Left lung (tissue), 10 donors: Measurements from ENCODE around the gene KXD1. TPM values are rescaled to one million over a fixed set of nuclear protein-coding genes. Genes with fewer than 3 reads are reported as not detected.
"Not testable (repeated sequence)": the region's sequence is repeated elsewhere in the genome, so short reads cannot be mapped to it uniquely, and the experiment has no call there.

Experiments
- ATAC-seq: fragments of 200-7000 bp; cut with Tn5 transposase; one replicate; pipeline ENCODE4 v1.9.1; 2020; ENCODE audit warnings: moderate library complexity
- DNase-seq, 4 donors: peaks; one replicate each; pipeline ENCODE4 v3.0.0-alpha.2; 2013 to 2020
- H3K27ac ChIP-seq, 2 donors: fragments of 200-600 bp; sonication (generic) in 1 of 2; one replicate each; pipeline versions ENCODE4 v1.5.0 to v1.8.0; 2020 to 2021
- H3K27me3 ChIP-seq, 2 donors: fragments of 200-600 bp; sonication (generic) in 1 of 2; one replicate each; pipeline versions ENCODE4 v1.5.0 to v1.8.0; 2020 to 2021
- H3K36me3 ChIP-seq, 2 donors: fragments of 200-600 bp; sonication (generic) in 1 of 2; one replicate each; pipeline versions ENCODE4 v1.5.0 to v1.8.0; 2020 to 2021
- H3K4me1 ChIP-seq, 2 donors: fragments of 200-600 bp; one replicate each; pipeline ENCODE4 v1.8.0; 2021
- H3K4me3 ChIP-seq, 2 donors: fragments of 200-600 bp; sonication (generic) in 1 of 2; one replicate each; pipeline versions ENCODE4 v1.5.0 to v1.8.0; 2020 to 2021; ENCODE audit warnings: mild to moderate bottlenecking in 1 of 2
- H3K9me3 ChIP-seq, 2 donors: fragments of 200-600 bp; sonication (generic) in 1 of 2; one replicate each; pipeline versions ENCODE4 v1.5.0 to v1.8.0; 2020 to 2021
- intact Hi-C, 2 donors: fragments of 100-400 bp; cut with DNase I; formaldehyde crosslinking; loops; one replicate each; pipeline versions ENCODE4 v1.11.2 to v1.14.2; 2022
- polyA plus RNA-seq, 6 donors: library from polyadenylated mRNA; unstranded; fragments of 120-200 nt; gene quantifications; one replicate each; pipeline ENCODE4 v1.2.1, GENCODE V29; 2013; ENCODE audit not compliant: insufficient read length in 6 of 6
- total RNA-seq, 2 donors: library from RNA; stranded (reverse); fragmentation: NEBNext Ultra II Directional; extraction: Animal tissue kit (Norgen Biotek cat#: 25700); gene quantifications; one replicate each; pipeline ENCODE4 v1.2.1, GENCODE V29; 2021
- TF ChIP-seq, protein P1 (sequence below), 2 donors: fragments of 200-600 bp; sonication (generic) in 1 of 2; IDR thresholded peaks; one replicate each; pipeline versions ENCODE4 v1.5.0 to v1.8.0; 2021; ENCODE audit warnings: antibody characterized with exemption in 2 of 2
- donor health status: DM: no; HTN: yes; CAD: no.
- donor health status: DM: no; HTN: no; CAD: no.

KXD1 gene
- total and polyA plus RNA-seq, 8 donors = 65.6 to 86.2 (median 71.2) TPM

DNA sequence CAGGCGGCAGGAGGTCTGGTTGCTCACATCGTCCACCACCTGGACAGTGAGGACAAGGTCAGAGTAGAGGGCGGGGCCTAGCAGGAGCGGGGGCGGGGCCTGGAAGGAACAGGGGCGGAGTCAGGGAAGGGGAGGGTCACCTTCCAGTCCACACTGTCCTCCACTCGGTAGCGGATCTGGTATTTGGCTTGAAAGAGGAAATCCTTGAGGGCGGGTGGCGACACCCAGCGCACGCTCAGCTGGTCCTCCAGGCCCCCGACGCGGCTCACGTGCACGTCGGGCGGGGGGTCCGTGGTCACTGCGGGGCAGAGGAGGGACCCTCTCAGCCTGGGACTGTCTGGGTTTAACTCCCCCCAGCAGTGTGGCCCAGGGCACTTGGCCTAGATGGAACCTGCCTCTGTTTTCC, 39.1 kb downstream of the KXD1 start:
- TF ChIP-seq, protein P1, sequence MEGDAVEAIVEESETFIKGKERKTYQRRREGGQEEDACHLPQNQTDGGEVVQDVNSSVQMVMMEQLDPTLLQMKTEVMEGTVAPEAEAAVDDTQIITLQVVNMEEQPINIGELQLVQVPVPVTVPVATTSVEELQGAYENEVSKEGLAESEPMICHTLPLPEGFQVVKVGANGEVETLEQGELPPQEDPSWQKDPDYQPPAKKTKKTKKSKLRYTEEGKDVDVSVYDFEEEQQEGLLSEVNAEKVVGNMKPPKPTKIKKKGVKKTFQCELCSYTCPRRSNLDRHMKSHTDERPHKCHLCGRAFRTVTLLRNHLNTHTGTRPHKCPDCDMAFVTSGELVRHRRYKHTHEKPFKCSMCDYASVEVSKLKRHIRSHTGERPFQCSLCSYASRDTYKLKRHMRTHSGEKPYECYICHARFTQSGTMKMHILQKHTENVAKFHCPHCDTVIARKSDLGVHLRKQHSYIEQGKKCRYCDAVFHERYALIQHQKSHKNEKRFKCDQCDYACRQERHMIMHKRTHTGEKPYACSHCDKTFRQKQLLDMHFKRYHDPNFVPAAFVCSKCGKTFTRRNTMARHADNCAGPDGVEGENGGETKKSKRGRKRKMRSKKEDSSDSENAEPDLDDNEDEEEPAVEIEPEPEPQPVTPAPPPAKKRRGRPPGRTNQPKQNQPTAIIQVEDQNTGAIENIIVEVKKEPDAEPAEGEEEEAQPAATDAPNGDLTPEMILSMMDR (IDR thresholded peaks at IDR 0.05) = no peak
- DNase-seq (peak in 1 of 4 donors; percentile 85), ATAC-seq (peak; percentile 17)
- Histone ChIP-seq H3K9me3 (no peaks in the 10 kb centered on the region), H3K27me3 (peaks cover 0 to 82% of the 10 kb centered on the region in 2 donors), H3K27ac (no peak overlapping the region), H3K4me1 (peaks cover 8 to 21% of the 10 kb centered on the region in 2 donors), H3K36me3 (no peaks in the 10 kb centered on the region), H3K4me3 (no peak overlapping the region)
- intact Hi-C loops = loop anchor here in 1 of 2 donors (10.0 kb wide), 1 partner anchor 78 kb away; no protein-coding TSS in a partner anchor

DNA sequence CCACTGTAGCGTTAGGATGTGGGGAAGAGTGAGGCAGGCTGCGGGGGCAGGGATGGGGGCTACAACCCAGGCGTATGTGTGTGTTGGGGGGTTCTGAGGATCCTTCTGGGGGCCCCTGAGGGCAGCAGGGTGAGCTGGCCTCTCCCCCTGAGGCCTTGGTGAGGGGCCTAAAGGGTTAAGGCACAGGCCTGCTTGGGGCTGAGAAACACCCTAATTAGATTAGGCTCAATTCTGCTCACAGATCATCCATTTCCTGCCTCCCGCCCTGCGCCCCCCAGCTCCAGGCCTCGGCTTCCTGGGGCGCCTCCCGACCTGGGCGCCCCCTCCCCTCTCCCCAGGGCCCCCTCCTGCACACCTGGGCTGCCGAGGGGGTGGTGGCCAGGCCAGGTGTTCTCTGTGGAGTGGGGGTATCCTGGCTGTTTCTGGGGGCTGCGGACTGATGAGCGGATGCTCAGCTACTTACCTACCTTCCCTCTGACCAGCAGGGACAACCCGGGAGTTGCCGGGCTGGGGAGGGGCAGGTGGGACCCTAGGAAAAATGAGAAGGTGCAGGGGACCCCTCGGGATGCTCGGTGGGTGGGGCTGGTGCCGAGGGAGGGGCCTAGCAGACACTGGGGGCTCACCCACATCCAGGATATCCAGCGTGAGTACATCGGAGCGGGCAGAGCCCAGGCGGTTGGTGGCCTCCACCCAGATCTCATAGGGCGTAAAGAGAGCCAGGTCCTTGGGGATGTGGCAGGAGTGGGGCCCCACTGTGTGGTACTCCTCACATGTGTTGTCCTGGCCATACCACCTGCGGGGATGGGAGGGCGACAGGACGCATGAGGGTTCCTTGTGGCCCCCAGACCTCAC, 40.4 kb downstream of the KXD1 start:
- Histone ChIP-seq H3K27me3 (peaks cover 0 to 95% of the 10 kb centered on the region in 2 donors), H3K27ac (no peak overlapping the region), H3K4me3 (no peak overlapping the region), H3K36me3 (no peaks in the 10 kb centered on the region), H3K9me3 (no peaks in the 10 kb centered on the region), H3K4me1 (peaks cover 8 to 21% of the 10 kb centered on the region in 2 donors)
- intact Hi-C loops = loop anchor here in 1 of 2 donors (10.0 kb wide), 1 partner anchor 77 kb away; no protein-coding TSS in a partner anchor
- ATAC-seq (no peak), DNase-seq (peak in 1 of 4 donors; percentile 43)
- TF ChIP-seq, protein P1 (IDR thresholded peaks at IDR 0.05) = no peak

DNA sequence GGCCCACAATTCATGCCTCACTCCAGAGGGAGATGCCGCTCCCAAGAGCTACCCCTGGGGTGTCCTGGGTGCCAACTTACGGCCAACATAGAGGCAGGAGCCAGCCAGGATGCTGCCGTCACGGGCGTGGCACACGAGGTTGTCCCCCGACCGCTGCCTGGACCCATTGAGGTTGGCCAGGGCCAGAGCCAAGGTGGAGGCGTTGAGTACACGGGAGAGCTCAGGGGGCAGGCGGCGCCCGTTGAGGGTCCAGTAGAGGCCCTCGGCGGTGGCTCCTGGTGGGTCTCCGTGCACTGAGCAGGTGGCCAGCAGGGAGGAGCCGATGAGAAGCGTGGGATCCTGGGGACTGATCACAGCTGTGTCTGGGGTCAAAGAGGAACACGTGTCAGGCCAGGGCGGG, 41.8 kb downstream of the KXD1 start:
- no peak for ATAC-seq
- no peak overlapping the region for H3K4me3 ChIP-seq
- intact Hi-C loops = loop anchor here in 1 of 2 donors (10.0 kb wide), 1 partner anchor 75 kb away; no protein-coding TSS in a partner anchor
- H3K36me3 ChIP-seq = no peaks in the 10 kb centered on the region
- H3K4me1 ChIP-seq = peaks cover 6 to 19% of the 10 kb centered on the region in 2 donors
- no peak for DNase-seq
- no peaks in the 10 kb centered on the region for H3K9me3 ChIP-seq
- TF ChIP-seq, protein P1 (IDR thresholded peaks at IDR 0.05) = no peak
- no peak overlapping the region for H3K27ac ChIP-seq
- peaks cover 10 to 98% of the 10 kb centered on the region in 2 donors for H3K27me3 ChIP-seq

DNA sequence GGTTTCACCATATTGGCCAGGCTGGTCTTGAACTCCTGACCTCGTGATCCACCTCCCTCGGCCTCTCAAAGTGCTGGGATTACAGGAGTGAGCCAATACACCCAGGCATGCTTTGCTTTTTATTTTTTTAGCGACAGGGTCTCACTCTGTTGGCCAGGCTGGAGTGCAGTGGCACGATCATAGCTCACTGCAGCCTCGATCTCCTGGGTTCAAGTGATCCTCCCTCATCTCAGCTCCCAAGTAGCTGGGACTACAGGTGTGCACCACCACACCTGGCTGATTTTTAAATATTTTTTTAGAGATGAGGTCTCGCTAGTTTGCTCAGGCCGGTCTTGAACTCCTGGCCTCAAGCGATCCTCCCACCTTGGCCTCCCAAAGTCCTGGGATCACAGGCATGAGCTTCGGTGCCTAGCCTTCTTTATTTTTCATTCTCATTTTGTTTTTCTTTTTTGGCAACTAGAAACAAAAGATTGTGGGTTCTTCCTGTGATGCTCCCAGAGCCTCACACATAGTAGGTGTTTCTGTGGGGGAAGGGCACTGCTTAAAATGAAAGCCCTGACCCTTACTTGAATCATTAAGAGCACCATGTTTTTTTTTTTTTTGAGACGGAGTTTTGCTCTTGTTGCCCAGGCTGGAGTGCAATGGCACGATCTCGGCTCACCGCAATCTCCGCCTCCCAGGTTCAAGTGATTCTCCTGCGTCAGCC, 43.2 kb downstream of the KXD1 start:
- H3K4me3 ChIP-seq, ATAC-seq, H3K27ac ChIP-seq, H3K9me3 ChIP-seq, DNase-seq, H3K36me3 ChIP-seq, intact Hi-C loops: not testable (repeated sequence)
- Histone ChIP-seq H3K27me3 (peaks cover 23 to 98% of the 10 kb centered on the region in 2 donors), H3K4me1 (peaks cover 0 to 14% of the 10 kb centered on the region in 2 donors)

DNA sequence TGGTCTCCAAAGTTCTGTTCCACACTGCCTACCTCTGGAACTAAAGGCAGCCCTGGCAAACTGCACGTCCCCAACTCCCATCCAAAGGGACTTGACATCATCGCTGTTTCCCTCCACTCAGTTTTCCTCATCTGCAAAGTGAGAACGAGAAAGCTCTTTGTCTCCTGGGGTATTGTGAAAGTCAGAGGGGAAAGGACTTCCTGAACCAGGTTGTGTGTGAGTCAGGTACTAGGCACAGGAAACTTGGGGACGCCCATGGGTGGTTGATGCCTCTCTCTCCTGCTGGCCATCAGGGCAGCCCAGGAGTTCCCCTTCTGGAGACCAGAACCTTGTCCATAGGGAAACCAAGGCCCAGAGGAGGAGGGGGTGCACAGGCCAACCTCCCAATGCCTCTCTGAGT, 44.2 kb downstream of the KXD1 start:
- Histone ChIP-seq H3K27ac (no peak overlapping the region), H3K4me1 (peaks cover 0 to 19% of the 10 kb centered on the region in 2 donors), H3K4me3 (no peak overlapping the region), H3K36me3 (no peaks in the 10 kb centered on the region), H3K9me3 (no peaks in the 10 kb centered on the region), H3K27me3 (peaks cover 28 to 96% of the 10 kb centered on the region in 2 donors)
- DNase-seq (no peak), ATAC-seq (no peak)
- TF ChIP-seq, protein P1 (IDR thresholded peaks at IDR 0.05) = no peak
- intact Hi-C loops = no loop called here
